Type B pancreatic cell (in vitro differentiated cells): ENCODE data around the gene NFE2L2. TPM values are rescaled to one million over a fixed set of nuclear protein-coding genes. Genes with fewer than 3 reads are reported as not detected.
A peak's percentile ranks its signal among the peaks of the same experiment; 100 is the strongest.

Experiments used
- DNase-seq: peaks from one replicate; pipeline ENCODE4 v3.0.0; 2021; ENCODE audit warnings: mixed read lengths; ENCODE audit not compliant: unreplicated experiment; ENCODE audit errors: extremely low spot score
- H3K27ac Mint-ChIP-seq: 2 replicates; pipeline ENCODE4 v1.8.0; 2021; ENCODE audit warnings: mild to moderate bottlenecking, mixed read lengths
- H3K27me3 Mint-ChIP-seq: 2 replicates; pipeline ENCODE4 v1.8.0; 2021; ENCODE audit warnings: mixed read lengths
- H3K36me3 Mint-ChIP-seq: 2 replicates; pipeline ENCODE4 v1.8.0; 2021; ENCODE audit warnings: mixed read lengths
- H3K4me1 Mint-ChIP-seq: one replicate; pipeline ENCODE4 v1.8.0; 2021; ENCODE audit warnings: mixed read lengths; ENCODE audit not compliant: unreplicated experiment
- H3K4me3 Mint-ChIP-seq: 2 replicates; pipeline ENCODE4 v1.8.0; 2021; ENCODE audit warnings: mild to moderate bottlenecking, mixed read lengths
- H3K9me3 Mint-ChIP-seq: 2 replicates; pipeline ENCODE4 v1.8.0; 2021; ENCODE audit warnings: mixed read lengths
- total RNA-seq: library from RNA; stranded (reverse); gene quantifications from 2 replicates; pipeline ENCODE4 v1.2.1, GENCODE V29; 2021; ENCODE audit warnings: low replicate concordance
- TF ChIP-seq, protein P1 (sequence below): fragments of 200-600 bp; sonication (generic); conservative IDR thresholded peaks from 2 replicates; pipeline ENCODE4 v1.5.0; 2021; ENCODE audit warnings: antibody characterized with exemption, mild to moderate bottlenecking

Gene NFE2L2
- total RNA-seq, 1 donor from 2014 or later: 74.7 TPM

DNA sequence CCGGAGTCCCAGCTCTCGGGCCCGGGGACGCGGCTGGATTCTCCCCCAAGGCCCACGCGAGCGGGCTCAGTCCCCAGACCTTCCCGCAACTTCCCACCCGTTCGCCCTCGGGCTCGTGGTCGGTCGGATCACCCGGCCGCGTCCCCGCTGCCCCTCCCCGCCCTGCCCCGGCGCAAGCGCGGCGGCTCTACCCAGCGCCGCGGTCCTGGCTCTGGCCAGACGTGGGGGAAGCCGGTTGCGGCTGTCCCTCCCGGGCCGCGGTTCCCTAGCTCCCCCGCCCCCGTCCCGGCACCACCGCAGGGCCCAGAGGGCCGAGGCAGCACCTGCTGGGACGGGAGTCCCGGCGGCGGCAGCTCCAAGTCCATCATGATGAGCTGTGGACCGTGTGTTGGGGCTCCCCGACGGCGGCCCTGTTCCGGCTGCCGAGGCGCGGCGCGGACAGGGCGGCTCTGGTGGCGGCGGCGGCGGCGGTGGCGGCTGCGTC lies 276 bp downstream of the NFE2L2 start:
- TF ChIP-seq, protein P1, sequence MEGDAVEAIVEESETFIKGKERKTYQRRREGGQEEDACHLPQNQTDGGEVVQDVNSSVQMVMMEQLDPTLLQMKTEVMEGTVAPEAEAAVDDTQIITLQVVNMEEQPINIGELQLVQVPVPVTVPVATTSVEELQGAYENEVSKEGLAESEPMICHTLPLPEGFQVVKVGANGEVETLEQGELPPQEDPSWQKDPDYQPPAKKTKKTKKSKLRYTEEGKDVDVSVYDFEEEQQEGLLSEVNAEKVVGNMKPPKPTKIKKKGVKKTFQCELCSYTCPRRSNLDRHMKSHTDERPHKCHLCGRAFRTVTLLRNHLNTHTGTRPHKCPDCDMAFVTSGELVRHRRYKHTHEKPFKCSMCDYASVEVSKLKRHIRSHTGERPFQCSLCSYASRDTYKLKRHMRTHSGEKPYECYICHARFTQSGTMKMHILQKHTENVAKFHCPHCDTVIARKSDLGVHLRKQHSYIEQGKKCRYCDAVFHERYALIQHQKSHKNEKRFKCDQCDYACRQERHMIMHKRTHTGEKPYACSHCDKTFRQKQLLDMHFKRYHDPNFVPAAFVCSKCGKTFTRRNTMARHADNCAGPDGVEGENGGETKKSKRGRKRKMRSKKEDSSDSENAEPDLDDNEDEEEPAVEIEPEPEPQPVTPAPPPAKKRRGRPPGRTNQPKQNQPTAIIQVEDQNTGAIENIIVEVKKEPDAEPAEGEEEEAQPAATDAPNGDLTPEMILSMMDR: no peak

DNA sequence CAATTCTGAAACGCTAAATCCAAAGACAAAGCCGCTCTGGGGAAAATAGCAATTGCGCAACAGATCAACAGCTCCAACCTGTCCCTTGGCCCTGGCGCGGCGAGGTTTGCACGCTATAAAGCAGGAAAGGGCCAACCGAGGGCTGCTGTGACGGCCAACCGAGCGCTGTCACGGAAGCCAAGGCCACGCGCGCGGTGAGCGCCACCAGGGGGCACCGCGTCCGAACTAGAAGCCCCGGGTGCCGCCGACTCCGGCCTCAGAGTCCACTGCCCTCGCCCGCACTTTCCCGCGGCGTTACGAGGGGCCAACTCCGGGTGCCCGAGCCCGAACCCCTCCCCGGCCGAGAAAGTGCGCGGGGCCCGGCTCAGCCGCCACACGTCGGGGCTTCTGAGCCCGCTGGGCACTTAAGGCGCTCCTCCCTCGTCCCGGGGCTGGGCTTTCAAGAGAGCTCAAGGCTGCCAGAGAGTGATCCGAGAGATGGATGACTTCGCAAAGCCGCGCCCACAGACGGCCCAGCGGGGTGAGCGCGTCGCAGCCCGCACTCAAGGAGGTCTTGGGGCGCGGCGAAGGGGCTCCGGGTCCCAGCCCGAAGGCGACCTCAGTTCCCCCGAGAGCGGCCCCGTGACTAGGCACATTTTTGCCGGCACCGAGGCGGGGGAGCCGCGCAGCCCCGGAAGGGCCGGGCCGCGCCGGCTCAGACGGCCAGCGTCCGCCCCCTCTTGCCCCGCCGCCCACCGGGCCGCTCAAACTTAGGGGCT lies 897 bp downstream of the NFE2L2 start:
- no peaks in the 10 kb centered on the region for H3K9me3 Mint-ChIP-seq
- H3K4me3 Mint-ChIP-seq: peak overlapping the region; percentile 94
- no peaks in the 10 kb centered on the region for H3K27me3 Mint-ChIP-seq
- TF ChIP-seq, protein P1: peak; percentile 88
- peaks cover 19% of the 10 kb centered on the region for H3K36me3 Mint-ChIP-seq
- peaks cover 43% of the 10 kb centered on the region for H3K4me1 Mint-ChIP-seq
- DNase-seq: peak; percentile 98
- H3K27ac Mint-ChIP-seq: peak overlapping the region; percentile 96

More for the DNA sequence above, 276 bp downstream of the NFE2L2 start:
- Mint-ChIP-seq H3K27me3 (no peaks in the 10 kb centered on the region), H3K4me1 (peaks cover 43% of the 10 kb centered on the region), H3K4me3 (peak overlapping the region; percentile 65), H3K36me3 (peaks cover 16% of the 10 kb centered on the region), H3K9me3 (no peaks in the 10 kb centered on the region), H3K27ac (no peak overlapping the region)
- DNase-seq: peak; percentile 78

DNA sequence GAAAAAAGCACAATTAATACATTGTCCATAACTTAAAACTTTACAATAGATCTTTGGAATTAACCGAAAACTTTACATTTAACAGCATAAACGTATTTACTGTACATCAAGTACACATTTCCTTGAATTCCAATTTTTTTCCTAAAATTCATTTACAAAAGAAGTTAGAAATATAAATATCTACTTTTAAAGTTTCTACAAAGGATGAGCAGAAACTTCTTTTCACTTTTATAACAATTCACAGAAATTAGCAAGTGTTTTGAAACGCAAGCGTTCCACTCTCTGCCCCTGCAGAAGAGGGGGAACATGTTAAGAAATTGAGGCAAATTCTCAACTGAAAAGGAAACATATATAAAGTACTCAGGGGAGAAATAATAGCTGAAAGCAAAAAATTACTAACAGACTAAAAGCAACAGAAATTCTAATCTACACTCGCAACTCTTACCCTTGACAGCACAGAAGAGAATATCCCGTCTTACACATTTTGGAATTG lies 1.5 kb downstream of the NFE2L2 start:
- no peak for DNase-seq
- Mint-ChIP-seq H3K9me3 (no peaks in the 10 kb centered on the region), H3K4me1 (peaks cover 43% of the 10 kb centered on the region), H3K27ac (peak overlapping the region; percentile 96), H3K36me3 (peaks cover 25% of the 10 kb centered on the region), H3K27me3 (no peaks in the 10 kb centered on the region), H3K4me3 (peak overlapping the region; percentile 94)
- TF ChIP-seq, protein P1: no peak

DNA sequence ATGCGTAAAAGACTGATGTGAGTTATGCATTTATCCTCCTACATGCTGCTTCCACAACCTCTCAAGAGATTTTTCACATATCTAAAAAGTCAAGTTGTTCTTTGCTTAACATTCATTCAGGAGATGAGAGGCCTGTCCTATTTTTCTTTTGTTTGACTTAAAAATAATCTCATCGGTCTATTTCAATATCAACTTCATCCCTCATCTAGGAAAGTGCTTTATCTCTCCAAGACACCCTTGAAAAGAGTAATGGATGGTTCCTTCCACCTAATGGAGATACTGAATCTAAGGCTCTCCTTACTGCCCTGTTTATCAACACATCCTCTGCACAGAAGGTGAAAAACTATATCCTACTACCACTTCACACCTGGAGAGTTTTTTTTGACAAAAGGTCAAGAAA lies 2.4 kb downstream of the NFE2L2 start:
- Mint-ChIP-seq H3K36me3 (peaks cover 29% of the 10 kb centered on the region), H3K9me3 (no peaks in the 10 kb centered on the region), H3K27ac (peak overlapping the region; percentile 96), H3K27me3 (no peaks in the 10 kb centered on the region), H3K4me1 (peaks cover 41% of the 10 kb centered on the region), H3K4me3 (peak overlapping the region; percentile 94)
- TF ChIP-seq, protein P1: no peak
- no peak for DNase-seq

- Mint-ChIP-seq H3K36me3 (peaks cover 31% of the 10 kb centered on the region), H3K4me1 (peaks cover 36% of the 10 kb centered on the region), H3K27me3 (no peaks in the 10 kb centered on the region), H3K4me3 (peak overlapping the region; percentile 94), H3K27ac (peak overlapping the region; percentile 96), H3K9me3 (no peaks in the 10 kb centered on the region)
- TF ChIP-seq, protein P1: no peak
- no peak for DNase-seq
Observed at GRCh38 chr2:177261116-177262060, 3.1 kb downstream of the NFE2L2 start.
